IMR-90 (cell line): ENCODE measurements around the gene HSFX2.

Experiments used
- BHLHE40 ChIP-seq: fragments of 150-350 bp; IDR thresholded peaks from 2 replicates; pipeline ENCODE4 v1.6.1; 2016; ENCODE audit warnings: mild to moderate bottlenecking, low read depth, low read length
- CEBPB ChIP-seq: IDR thresholded peaks from 2 replicates; pipeline ENCODE4 v1.6.1; 2012; ENCODE audit warnings: low read depth, low read length, improper control_type of control experiment
- CTCF ChIP-seq: conservative IDR thresholded peaks from 2 replicates; pipeline ENCODE4 v1.5.1; 2012; ENCODE audit warnings: mild to moderate bottlenecking, low read depth, low read length, improper control_type of control experiment
- FOS ChIP-seq: fragments of 150-350 bp; IDR thresholded peaks from 2 replicates; pipeline ENCODE4 v1.6.1; 2016; ENCODE audit warnings: low read depth, low read length
- MAFK ChIP-seq: IDR thresholded peaks from 2 replicates; pipeline ENCODE4 v1.6.1; 2012; ENCODE audit warnings: low read depth, low read length, improper control_type of control experiment
- MXI1 ChIP-seq: IDR thresholded peaks from 2 replicates; pipeline ENCODE4 v1.6.1; 2012; ENCODE audit warnings: low read depth, mild to moderate bottlenecking, low read length, moderate library complexity, borderline replicate concordance
- POLR2A ChIP-seq: IDR thresholded peaks from 2 replicates; pipeline ENCODE4 v1.6.1; 2012; ENCODE audit warnings: mild to moderate bottlenecking, low read depth, low read length
- RAD21 ChIP-seq: IDR thresholded peaks from 2 replicates; pipeline ENCODE4 v1.6.1; 2012; ENCODE audit warnings: low read length, improper control_type of control experiment
- RCOR1 ChIP-seq: IDR thresholded peaks from 2 replicates; pipeline ENCODE4 v1.6.1; 2012; ENCODE audit warnings: mild to moderate bottlenecking, low read length, improper control_type of control experiment; ENCODE audit not compliant: insufficient replicate concordance
- RFX5 ChIP-seq: IDR thresholded peaks from 2 replicates; pipeline ENCODE4 v1.8.0; 2012; ENCODE audit warnings: low read depth, mild to moderate bottlenecking, low read length, moderate library complexity
- SMC3 ChIP-seq: fragments of 150-350 bp; IDR thresholded peaks from 2 replicates; pipeline ENCODE4 v1.6.1; 2016; ENCODE audit warnings: low read depth, mild to moderate bottlenecking, antibody characterized with exemption, low read length, moderate library complexity
- USF2 ChIP-seq: fragments of 150-350 bp; IDR thresholded peaks from 2 replicates; pipeline ENCODE4 v1.6.1; 2017; ENCODE audit warnings: mild to moderate bottlenecking, antibody characterized with exemption, low read length, low read depth

GRCh38 chrX:149628280-149628679, 33.2 kb upstream of the HSFX2 start:
- TF ChIP-seq CTCF (no peak), SMC3 (no peak), FOS (no peak), MXI1 (no peak), MAFK (no peak), POLR2A (no peak), CEBPB (no peak), BHLHE40 (no peak), RCOR1 (no peak), RAD21 (no peak), USF2 (no peak), RFX5 (no peak)
